Islet precursor cell (in vitro differentiated cells): ENCODE measurements around the gene ZNF804B.

Experiments
- DNase-seq: peaks from one replicate; pipeline ENCODE4 v3.0.0-alpha.2; 2018

The ZNF804B gene

GRCh38 chr7:88759230-88760135 lies at the start of gene ZNF804B:
ZNF804B (plus strand) TSS chr7:88759700; CDS start chr7:88759977, 277 bp downstream.
- DNase-seq, result peak; percentile 73

DNA sequence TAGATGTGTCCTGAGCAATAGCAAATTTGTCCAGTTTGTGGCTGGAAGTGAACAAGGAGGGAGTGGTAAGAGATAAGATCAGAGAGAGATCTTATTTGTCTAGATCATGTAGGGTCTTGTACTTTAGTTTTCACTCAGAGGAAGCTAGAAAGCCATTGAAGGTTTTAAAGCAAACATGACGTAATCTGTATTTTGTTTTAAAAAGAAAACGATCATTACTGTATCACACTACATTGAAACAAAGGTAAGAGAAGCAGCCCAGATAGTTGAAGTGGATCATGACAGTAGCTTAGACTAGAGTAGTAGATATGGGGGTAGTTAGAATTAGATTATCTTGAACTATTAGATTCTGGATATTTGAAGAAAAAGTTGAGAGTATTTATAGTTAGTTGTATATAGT lies 23.6 kb upstream of the ZNF804B start:
- no peak for DNase-seq

DNA sequence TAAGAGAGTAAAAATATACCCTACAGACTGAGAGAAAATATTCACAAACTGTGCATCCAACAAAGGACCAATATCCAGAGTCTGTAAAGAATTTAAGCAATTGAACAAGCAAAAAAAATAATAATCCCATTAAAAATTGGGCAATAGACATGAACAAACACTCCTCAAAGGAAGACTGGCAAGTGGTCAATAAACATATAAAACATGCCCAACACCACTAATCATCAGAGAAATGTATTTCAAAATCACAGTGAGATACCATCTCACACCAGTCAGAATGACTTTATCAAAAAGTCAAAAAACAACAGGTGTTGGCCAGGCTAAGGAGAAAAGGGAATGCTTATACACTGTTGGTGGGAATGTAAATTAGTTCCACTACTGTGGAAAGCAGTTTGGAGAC lies 21.9 kb upstream of the ZNF804B start:
- DNase-seq, result no peak

GRCh38 chr7:88746126-88746525 lies 13.4 kb upstream of the ZNF804B start:
- no peak for DNase-seq

- no peak for DNase-seq
Observed at GRCh38 chr7:88756802-88757201, 2.7 kb upstream of the ZNF804B start.

DNA sequence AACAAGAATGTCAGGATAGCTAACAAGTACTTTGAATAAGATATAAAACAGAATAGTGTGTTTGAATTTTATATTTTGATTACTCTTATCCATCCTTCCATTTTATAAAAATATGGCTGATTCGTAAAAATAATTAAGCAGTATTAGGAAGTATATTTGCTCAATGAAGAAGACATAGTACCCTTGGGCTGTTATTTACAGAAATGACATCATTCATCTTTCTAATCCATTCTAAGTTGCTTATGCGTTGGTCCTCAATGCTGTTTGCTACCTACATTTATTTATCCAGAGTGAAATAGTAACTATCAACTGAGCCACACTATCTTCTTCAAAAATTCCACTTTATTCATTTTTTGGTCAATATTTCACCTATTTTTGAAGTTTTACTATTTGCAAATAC lies 2.1 kb upstream of the ZNF804B start:
- no peak for DNase-seq

DNA sequence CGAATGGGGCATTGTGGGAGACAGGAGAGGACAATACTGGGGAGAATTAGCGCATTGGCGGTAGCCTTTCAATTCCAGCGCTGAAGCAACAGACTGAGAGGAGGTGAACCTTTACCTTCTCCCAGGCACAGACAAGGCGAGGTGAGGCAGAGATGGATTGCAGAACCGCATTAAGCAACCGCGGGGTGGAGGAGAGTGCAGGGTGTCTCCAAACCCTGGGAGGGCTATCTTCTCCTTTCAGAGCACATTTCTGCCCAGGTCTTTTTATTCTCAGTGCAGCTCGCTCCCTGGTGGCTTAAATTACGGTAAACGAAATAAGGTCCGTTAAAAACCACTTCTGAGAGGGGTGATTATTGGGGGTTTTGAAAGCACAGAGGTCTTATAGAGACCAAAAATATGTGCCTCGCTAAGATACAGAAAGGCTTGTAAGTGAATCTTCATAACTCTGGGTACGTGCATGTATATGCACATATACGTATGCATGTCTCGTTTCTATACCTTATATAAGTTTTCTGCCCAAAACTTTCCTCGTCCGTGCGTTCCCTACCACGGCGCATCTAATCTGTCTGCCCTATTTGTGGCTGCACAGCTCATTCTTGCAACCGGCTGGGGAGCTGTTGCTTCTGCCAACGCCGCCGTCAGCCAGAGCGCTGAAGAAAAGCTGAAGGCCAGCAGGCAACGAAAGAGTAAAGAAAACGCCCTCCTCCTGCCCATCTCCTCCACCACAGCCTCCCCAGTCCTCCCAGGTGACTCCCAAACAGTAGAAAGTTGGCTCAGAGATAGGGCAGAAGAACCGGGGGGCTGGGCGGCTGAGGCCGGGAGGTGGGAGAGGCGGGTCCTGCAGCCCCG lies 895 bp upstream of the ZNF804B start:
- peak; percentile 77 for DNase-seq

GRCh38 chr7:88760136-88760515 lies 626 bp downstream of the ZNF804B start:
- no peak for DNase-seq

DNA sequence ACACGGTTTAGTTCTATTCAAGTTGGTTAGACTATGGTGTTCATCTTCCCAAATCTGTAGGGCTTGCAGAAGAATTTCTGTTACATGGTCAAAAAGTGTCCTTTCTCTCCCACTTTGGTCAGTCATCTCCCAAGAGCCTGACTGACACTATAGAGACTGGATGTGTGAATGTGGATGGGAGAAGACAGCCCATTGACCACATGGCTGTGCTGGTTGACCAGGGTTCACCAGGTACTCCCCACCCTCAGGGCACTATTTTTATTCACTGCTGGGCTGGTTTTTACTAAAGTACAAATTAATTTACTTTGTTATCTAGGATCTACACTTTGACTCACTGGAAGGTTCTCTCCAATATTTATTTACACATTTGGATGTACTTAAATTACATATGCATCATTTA lies 2.3 kb downstream of the ZNF804B start:
- no peak for DNase-seq

DNA sequence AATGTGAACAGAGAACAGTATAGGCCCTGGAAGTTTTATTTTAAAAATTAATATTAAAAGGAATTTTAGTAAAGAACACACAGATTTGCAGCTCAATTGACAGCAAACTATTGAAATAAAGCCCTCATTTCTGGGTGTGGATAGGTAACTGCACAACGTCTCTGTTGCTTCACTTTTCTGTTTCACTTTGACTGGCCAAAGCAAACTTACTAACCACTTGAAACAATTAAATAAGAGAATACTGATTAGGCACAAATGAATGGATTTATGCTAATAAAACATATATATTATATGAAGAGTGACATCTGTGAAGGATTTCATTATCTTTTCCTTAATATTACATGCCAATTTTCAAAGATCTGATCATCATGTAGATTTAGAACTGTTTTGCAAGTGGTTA lies 11.9 kb downstream of the ZNF804B start:
- DNase-seq, result no peak

DNA sequence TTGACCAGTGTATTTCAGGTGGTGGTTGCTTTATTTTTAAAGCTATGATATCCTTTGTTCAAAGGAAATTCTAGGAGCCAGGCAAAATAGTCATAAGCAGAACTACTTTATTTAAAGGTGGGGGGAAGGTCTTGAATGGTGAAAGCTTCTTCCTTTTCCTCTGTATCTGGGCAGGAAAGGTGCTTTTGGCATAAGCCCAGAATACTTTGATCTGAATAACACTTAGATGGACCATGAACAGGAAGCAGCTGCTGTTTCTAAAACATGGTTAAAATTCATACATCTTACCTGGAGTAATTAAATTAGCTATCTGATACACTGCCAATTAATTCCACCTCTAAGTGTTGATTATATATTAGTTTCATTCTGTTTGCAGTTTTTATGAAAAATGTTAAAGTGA lies 13.3 kb downstream of the ZNF804B start:
- DNase-seq, result no peak

DNA sequence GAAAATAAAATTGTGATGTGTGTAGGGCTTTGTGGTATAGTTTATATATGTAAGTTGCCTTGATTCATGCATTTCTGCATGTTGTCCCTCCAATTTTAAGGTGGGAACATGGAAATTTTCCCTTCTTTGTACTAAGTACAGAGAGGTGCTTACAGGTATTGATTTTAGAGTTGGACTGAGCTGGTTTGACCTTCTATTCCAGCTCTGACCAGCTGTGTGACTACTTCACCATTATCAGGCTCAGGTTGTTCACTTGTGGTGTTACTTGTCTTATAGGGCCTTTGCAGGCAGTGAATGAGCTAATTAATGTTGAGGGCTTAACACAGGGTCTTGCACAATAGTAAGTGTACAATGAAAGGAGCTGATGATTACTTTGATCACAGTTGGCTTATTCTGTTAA lies 16.3 kb downstream of the ZNF804B start:
- no peak for DNase-seq

- no peak for DNase-seq
Observed at GRCh38 chr7:88787777-88788176, 28.3 kb downstream of the ZNF804B start.

DNA sequence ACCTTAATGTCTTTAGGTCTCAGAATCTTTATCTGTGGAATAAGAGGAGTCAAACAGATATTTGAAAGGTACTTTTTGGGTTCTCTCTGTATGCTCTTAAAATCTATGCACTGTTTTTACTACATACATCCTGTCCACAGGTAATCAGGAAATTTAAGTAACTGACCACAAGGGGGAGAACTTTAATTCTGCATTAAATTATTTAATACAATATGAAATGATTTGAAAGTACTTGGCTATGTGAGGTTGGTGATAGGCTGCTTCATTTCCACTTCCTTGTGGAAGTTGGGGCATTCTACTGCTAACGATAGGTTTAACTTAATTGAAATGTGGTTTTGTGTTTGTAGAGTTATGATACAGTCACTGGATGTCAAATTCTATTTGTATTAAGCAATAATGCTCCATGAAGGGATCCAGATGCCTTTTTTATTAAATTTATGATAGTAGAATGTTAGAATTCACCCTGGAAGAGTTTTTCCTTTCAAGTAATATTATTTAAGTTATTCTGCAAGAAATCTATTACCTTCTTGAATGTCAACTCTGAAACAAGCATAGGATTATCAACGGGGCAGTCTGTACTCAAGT lies 30.1 kb downstream of the ZNF804B start:
- DNase-seq, result no peak

GRCh38 chr7:88791891-88792290 lies 32.4 kb downstream of the ZNF804B start:
- no peak for DNase-seq

- DNase-seq, result no peak
Observed at GRCh38 chr7:88792361-88792760, 32.9 kb downstream of the ZNF804B start.

GRCh38 chr7:88795553-88795952 lies 36.1 kb downstream of the ZNF804B start, which contains the start of gene TEX47:
TEX47 (minus strand) TSS chr7:88795737; CDS start chr7:88794942, 795 bp downstream.
- DNase-seq, result peak; percentile 47

- DNase-seq, result no peak
Observed at GRCh38 chr7:88801046-88801445, 41.5 kb downstream of the ZNF804B start.

- no peak for DNase-seq
Observed at GRCh38 chr7:88806280-88807037, 47.0 kb downstream of the ZNF804B start.

DNA sequence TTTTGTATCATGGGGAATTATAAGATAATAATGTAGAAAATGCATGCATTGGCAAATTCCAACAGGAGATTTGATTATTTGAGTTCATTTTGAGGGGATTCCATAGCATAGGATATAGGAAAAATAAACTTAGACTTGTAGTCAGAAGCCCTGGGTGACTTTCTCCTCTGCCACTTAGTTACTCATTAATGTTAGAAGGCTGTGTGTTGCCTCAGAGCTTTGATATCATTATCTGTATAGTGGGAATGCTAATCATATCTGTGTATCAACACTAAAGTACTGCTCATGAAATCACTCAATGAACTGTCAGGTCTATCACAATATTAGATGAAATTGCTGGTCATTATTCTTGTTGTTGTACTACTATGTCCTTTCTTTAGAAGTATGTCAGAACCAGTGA lies 59.1 kb downstream of the ZNF804B start:
- no peak for DNase-seq

GRCh38 chr7:88826222-88826621 lies 66.7 kb downstream of the ZNF804B start:
- DNase-seq, result no peak

DNA sequence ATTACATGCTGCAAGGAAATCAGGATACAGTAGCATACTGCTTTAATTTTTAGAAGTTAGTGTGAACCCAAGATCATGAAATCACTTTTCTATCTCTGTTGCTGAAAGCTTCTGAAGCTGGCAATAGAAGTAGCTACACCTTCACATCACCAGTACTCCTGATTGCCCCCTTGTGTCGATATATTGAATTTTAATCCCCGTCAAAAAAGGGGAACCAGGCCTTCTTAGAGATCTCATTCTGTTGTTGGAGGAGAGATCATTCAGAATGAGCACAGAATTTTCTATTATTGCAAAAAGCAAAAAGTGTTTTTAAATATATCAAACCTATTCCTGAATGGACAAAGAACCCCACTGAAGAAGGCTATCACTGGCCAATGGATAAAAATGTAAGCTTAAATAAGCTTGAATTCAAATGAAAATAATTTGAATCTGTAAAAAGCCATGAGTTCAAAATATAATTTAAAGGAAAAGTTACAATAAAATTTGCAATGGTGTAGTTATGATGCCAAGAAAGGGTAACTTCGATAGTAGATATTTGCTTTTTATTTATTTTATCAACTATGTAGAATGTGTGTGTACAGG lies 75.7 kb downstream of the ZNF804B start:
- no peak for DNase-seq
